CD4-positive, alpha-beta T cell treated with Interleukin-1 beta for 1 hour (primary cell): ENCODE data around the gene PLCB2.

Source experiments
- DNase-seq, 2 donors: peaks; one replicate each; pipeline ENCODE4 v3.0.0-alpha.2; 2020 to 2022

PLCB2 gene

DNA sequence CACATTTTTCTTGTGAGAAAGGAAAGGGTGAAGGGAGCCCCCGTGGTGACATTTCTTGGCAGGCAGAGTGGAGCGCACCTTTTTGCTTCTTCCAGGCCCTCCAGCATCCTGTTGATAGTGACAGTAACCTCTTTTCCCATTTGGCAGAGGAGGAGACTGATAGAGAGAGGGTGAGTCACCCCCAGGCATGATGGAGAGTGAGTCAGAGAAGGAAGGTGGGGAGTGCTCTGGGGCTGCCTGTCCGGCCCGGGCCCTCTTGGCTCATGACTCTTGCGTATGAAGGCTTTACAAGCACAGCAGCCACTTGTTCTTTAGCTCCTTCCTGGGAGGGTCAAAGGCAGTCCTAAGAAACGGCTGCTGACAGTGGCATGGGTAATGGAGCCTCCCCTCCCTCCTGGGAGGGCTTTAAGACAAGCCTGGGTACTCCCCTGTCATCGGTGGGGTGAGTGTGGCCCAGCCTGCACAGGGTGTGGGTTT is 40.9 kb downstream of the PLCB2 start:
- peak in 1 of 2 donors; percentile 27 for DNase-seq

GRCh38 chr15:40265875-40266274 is 41.9 kb downstream of the PLCB2 start:
- DNase-seq = no peak

DNA sequence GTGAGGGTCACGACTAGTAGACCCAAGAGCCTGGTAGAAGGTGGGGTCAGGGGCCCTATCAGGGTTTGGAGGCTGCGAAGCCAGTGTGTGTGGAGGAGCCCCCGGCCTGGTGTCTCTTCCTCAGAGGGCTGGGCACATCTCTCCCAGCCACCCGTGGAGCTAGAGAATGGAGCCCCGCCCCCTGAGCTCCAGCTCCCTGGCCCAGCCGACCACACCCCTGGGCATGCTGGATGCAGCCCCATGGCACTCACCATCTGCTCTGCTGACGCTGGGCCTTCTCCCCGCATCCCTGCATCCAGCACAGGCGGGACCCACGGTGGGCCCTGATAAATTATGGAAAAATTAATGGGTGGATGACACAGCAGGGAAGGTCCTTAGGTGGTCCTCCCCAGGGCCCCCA is 42.4 kb downstream of the PLCB2 start:
- DNase-seq = no peak

GRCh38 chr15:40264321-40265153 is 43.2 kb downstream of the PLCB2 start:
- DNase-seq = no peak

- no peak for DNase-seq
Observed at GRCh38 chr15:40263024-40263754, 44.5 kb downstream of the PLCB2 start.

GRCh38 chr15:40259021-40259420 is 48.7 kb downstream of the PLCB2 start:
- no peak for DNase-seq

DNA sequence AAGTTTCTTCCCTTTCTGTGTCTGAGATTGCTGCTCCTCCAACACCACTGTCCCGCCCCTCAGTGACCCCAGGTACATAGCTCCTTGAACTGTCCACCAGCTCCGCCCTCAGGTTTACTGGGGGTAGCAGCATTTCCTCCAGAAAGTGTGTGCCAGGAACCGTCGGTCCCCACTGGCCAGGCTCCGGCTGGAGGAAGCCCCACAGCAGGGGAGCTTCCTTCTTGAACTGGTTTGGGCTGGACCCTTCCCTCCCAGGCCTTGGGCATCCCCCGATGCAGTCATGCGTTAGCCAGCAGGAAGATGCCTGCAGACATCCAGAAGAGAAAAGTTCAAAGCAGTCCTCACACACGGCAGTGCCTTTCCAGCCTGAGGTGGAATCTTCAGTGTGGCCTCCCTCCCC is 49.2 kb downstream of the PLCB2 start:
- no peak for DNase-seq

- DNase-seq = no peak
Observed at GRCh38 chr15:40257656-40258450, 49.9 kb downstream of the PLCB2 start.

GRCh38 chr15:40256638-40257235 is 51.0 kb downstream of the PLCB2 start:
- peak; percentile 35 to 47 for DNase-seq

DNA sequence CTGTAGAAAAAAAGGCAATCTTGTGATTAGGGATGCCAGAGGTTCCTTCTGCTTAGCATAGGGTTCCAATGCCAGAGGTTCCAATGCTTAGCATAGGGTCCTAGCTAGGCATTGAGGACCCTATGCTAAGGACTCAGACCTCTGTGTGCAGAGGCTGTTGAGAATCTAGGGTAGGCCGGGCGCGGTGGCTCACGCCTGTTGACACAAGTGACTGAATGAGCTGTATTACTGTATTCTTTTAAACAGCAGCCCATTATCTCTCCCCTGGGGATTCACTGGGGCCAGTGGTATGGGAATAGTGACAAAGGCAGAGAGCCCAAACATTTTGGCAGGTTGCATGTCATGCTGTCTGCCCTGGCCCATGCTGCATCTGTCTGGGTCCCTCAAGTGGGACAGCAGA is 52.7 kb downstream of the PLCB2 start:
- DNase-seq = no peak

- no peak for DNase-seq
Observed at GRCh38 chr15:40254452-40254851, 53.3 kb downstream of the PLCB2 start.

DNA sequence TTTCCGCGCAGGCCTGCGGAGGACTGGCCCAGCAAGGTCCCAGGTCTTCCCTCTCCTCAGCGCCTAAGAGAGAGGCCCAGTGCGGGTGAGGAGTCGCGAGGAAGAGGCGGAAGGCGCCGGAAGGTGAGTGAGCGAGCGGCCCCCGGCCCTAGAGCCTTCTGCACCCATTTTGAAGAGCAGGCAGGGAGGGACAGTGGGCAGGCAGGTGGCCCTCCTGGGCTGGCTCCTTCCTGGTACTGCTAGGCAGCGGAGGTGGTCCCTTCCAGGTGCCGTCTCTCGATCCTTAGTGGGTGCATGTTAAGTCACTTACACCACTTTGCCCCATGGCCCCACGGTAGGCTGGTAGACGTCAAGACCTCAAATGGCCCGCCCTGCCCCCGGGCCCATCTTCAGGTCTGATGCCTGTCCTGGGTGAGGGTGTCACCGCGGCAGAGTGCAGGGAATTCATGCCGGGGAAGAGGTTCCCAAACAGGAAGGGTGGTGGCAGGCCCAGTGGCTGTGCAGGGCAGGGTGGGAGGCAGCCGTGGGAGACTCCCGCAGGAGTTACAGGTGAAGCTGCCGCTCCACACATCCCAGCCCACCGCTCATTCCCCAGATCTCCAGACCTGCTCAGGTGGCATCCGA is 54.5 kb downstream of the PLCB2 start:
- no peak for DNase-seq

DNA sequence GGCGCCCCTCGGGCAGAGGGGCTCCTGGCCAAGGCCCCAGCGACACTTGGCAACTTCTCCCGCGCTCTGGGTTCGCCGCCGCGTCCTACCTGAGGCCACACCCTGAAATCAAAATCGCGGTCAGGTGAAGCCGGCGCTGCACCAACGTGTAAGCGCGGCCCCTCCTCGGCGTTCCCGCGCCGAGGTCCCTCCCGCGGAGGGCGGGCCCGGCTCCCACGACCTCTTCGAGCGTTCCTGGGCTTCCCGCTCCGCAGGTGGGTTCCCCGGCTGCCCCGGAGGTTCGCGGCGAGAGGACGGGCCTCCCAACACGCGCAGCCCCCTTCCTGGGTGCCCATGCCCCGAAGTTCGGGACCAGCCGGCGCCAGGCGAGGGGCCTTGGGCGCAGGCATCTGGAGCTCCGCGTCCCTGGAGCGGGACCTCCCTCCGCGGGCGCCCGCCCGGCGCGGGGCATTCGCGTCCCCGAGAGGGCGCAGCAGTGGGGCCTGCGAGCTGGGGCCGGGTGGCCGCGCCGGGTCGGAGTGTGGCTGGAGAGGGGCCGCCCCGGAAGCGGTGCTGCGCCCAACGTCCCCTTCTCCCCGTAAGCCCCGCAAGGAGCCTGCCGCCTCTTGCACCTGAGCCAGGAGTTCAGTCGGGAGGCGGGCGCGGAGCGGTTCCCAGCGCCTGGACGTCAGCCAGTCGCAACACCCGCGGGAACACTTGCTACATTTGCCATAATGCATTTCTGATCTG is 55.1 kb downstream of the PLCB2 start:
- no peak for DNase-seq

GRCh38 chr15:40252141-40252437 is 55.6 kb downstream of the PLCB2 start:
- no peak for DNase-seq

GRCh38 chr15:40251486-40252140 is 56.1 kb downstream of the PLCB2 start:
- no peak for DNase-seq

GRCh38 chr15:40250771-40251483 is 56.8 kb downstream of the PLCB2 start:
- no peak for DNase-seq

- DNase-seq = no peak
Observed at GRCh38 chr15:40250304-40250656, 57.5 kb downstream of the PLCB2 start.

- DNase-seq = no peak
Observed at GRCh38 chr15:40249477-40250303, 58.0 kb downstream of the PLCB2 start.

DNA sequence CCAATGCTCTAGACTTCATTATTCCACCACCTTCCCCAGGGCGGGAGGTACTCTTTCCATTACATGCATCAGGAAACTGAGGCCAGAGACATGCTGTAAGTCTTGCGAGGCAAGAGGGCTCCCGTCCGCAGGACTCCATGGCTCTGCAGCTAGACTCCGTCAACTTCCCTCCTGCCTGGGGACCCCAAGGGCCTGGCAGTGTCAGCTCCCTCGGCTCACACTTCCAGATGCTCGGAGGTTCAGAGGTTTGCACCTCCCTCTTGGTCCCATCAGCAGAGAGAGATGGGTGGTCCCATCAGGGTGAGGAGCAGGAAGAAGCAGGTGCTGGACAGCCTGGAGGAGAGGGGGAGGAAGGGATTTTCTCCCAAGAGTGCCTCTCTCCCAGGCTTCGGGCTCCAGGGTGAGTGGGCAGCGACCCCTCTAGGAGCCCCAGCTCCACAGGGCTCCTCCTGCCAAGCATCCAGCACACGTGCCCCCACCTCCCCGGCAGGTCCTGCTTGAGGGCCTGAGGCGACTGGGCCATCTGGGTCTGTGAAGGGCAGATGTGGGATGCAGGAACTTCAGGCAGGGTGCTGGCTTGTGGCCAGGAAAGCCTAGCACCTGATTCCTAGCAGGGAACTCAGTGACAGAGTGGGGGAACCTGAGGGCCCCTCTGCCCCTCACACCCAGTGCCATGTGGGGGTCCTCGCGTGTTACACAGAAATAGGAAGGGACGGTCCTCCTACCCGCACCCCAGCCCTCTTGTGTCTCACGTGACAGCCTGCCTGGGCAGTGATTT is 59.5 kb downstream of the PLCB2 start:
- DNase-seq = no peak
